ENCODE results near the gene DSCAML1. TPM values are rescaled to one million over a fixed set of nuclear protein-coding genes. Genes with fewer than 3 reads are reported as not detected.

DSCAML1 gene
- total and polyA plus RNA-seq, 2 of the 8 experiments (the other 6 are each of a cell fraction or from before 2014, with no cell fraction given), result 0.19 to 0.24 TPM

GRCh38 chr11:117613521-117613920, 183.5 kb downstream of the DSCAML1 start:
- CTCF ChIA-PET (ENCODE audit: partially characterized antibody), result interaction anchor here (1.0 to 11.2 kb wide), 21 partner anchors 8 to 299 kb away, joined by 3 to 142 read pairs (median 6); no protein-coding TSS in a partner anchor
- H3K4me1 ChIP-seq (replicated peaks in 1 of 4; ENCODE audit: control insufficient read depth in 3 of 4, insufficient read depth in 4 of 4, low read length in 3 of 4), result peaks cover 0 to 28% (median 20%) of the 10 kb centered on the region in 4 experiments; a peak in 5 of 7 replicates
- H3K79me1 ChIP-seq (ENCODE audit: low read depth, low read length), result no peaks in the 10 kb centered on the region
- DNase-seq (ENCODE audit: low read depth in 1 of 2, low spot score in 2 of 2), result peak; percentile 61 to 78
- H3K4me3 ChIP-seq (ENCODE audit: extremely low read depth in 1 of 4, insufficient read depth in 2 of 4, low read depth in 3 of 4, low read length in 4 of 4), result peak overlapping the region in 1 of 4 experiments; percentile 24; a peak in 1 of 8 replicates
- no peak overlapping the region for H2AFZ ChIP-seq (ENCODE audit: low read length)
- no peak overlapping the region for H2BK15ac ChIP-seq (ENCODE audit: low read length)
- H2AK5ac ChIP-seq (ENCODE audit: low read depth, low read length), result no peak overlapping the region
- H3K23me2 ChIP-seq (ENCODE audit: low read depth, low read length), result no peaks in the 10 kb centered on the region; the same call in 1 of the 2 replicates
- no peak for TF ChIP-seq TAF1 (IDR thresholded peaks at IDR 0.05; ENCODE audit: low read depth, low read length)
- 0 out of 2 replicates have a peak, but pooled peaks have one; percentile 14 for TF ChIP-seq TEAD4 (IDR thresholded peaks at IDR 0.05; ENCODE audit: low read depth, low read length)
- TF ChIP-seq TCF12 (IDR thresholded peaks at IDR 0.05; ENCODE audit: low read depth, low read length), result no peak
- TF ChIP-seq RNF2 (IDR thresholded peaks at IDR 0.05; ENCODE audit: borderline replicate concordance, low read depth, low read length, missing control alignments, poor library complexity, severe bottlenecking), result no peak
- no peak for TF ChIP-seq HDAC6 (IDR thresholded peaks at IDR 0.05; ENCODE audit: low read depth, low read length)
- TF ChIP-seq RAD21 (IDR thresholded peaks at IDR 0.05 in 1 of 2, conservative IDR thresholded peaks at IDR 0.05 in 1 of 2; ENCODE audit: low read depth in 2 of 2, low read length in 2 of 2), result no peak
- WGBS, 2 experiments (ENCODE audit: extremely low coverage in 1 of 2, insufficient coverage in 1 of 2, insufficient read length in 1 of 2, insufficient replicate concordance in 2 of 2, low coverage in 1 of 2, low lambda C conversion rate in 2 of 2, missing lambda C conversion rate in 1 of 2), result 9% methylated on average over 6 of the region's 6 CpGs; no CpG with 5 or more reads in 1 of the 2 experiments
- H2BK12ac ChIP-seq (ENCODE audit: low read depth, low read length), result no peak overlapping the region; the same call in 1 of the 2 replicates
- H3K4ac ChIP-seq (replicated peaks; ENCODE audit: insufficient read length, low read depth, low read length), result no peak overlapping the region
- no peak overlapping the region for H3K14ac ChIP-seq (ENCODE audit: insufficient read length)
- no peak overlapping the region for H4K91ac ChIP-seq (replicated peaks; ENCODE audit: insufficient read length, low read length)
- H3K9me3 ChIP-seq (ENCODE audit: insufficient read depth in 2 of 2, low read depth in 1 of 2, low read length in 1 of 2), result no peaks in the 10 kb centered on the region
- H3K79me2 ChIP-seq (ENCODE audit: control insufficient read depth in 1 of 2, insufficient read depth in 2 of 2, low read length in 2 of 2), result no peaks in the 10 kb centered on the region
- POLR2A ChIA-PET (ENCODE audit: partially characterized antibody), result interaction anchor here (0.7 to 1.9 kb wide), 2 partner anchors 8 to 250 kb away, joined by 3 to 6 read pairs; no protein-coding TSS in a partner anchor
- H3K18ac ChIP-seq (ENCODE audit: extremely low read depth, low read length), result no peak overlapping the region
- H3K56ac ChIP-seq (replicated peaks; ENCODE audit: insufficient read length, low read depth, low read length), result no peak overlapping the region
- peak overlapping the region; percentile 44 to 47 for H3K4me2 ChIP-seq (ENCODE audit: insufficient read depth in 1 of 2, low read depth in 2 of 2, low read length in 2 of 2)
- peaks cover 0 to 2% (median 1%) of the 10 kb centered on the region in 4 experiments; a peak in 1 of 7 replicates for H3K27me3 ChIP-seq (replicated peaks in 1 of 4; ENCODE audit: control insufficient read depth in 3 of 4, extremely low read depth in 1 of 4, insufficient read depth in 3 of 4, low read length in 3 of 4)
- H3K27ac ChIP-seq (ENCODE audit: low read depth, low read length), result no peak overlapping the region
- H4K5ac ChIP-seq (ENCODE audit: insufficient read length, low read depth, low read length), result no peak overlapping the region
- no peak overlapping the region for H3K23ac ChIP-seq (ENCODE audit: insufficient read length)
- no peaks in the 10 kb centered on the region for H3K36me3 ChIP-seq (ENCODE audit: control insufficient read depth in 2 of 4, insufficient read depth in 4 of 4, low read length in 3 of 4)
- no peak overlapping the region for H2BK120ac ChIP-seq (replicated peaks; ENCODE audit: low read depth, low read length)
- H4K20me1 ChIP-seq (replicated peaks in 1 of 2; ENCODE audit: control insufficient read depth in 1 of 2, insufficient read depth in 2 of 2, low read length in 2 of 2), result no peaks in the 10 kb centered on the region
- no peak for FAIRE-seq
- H2BK20ac ChIP-seq (ENCODE audit: low read length), result no peak overlapping the region
- no peak overlapping the region for H4K8ac ChIP-seq (ENCODE audit: extremely low read depth, insufficient read depth, low read length)
- no peak overlapping the region for H2BK5ac ChIP-seq (ENCODE audit: low read depth, low read length)
- H3K9ac ChIP-seq (replicated peaks in 1 of 4; ENCODE audit: extremely low read depth in 1 of 4, low read depth in 3 of 4, low read length in 3 of 4), result no peak overlapping the region

All from H1 (cell line).